Fibroblast of skin of right quadriceps (primary cell): ENCODE data around the gene HAUS7.
A peak's percentile ranks its signal among the peaks of the same experiment; 100 is the strongest.

ENCODE experiments used
- DNase-seq: peaks from one replicate; pipeline ENCODE4 v3.0.0-alpha.2; 2013

HAUS7 gene

DNA sequence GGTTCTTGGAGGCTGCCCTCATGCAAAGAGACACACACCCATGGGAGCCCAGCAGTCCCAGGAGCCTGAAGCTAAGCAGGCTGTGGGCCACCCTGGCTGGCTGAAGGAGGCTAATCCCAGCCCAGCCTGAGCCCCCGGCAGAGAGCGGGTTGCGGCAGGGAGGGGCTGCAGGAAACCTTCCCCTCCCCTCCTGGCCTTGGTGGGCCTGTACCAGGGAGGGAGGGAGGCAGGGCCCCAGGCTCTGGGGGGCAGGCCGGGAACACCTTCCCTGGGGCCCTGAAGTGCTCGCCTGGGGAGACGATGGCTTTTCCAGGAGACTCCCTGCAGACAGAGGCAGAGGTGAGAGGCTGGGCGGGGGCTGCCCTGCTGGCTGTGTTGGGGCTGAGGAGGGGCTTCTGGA is 28.1 kb upstream of the HAUS7 start:
- no peak for DNase-seq

- DNase-seq, result no peak
Measured at GRCh38 chrX:153496590-153496959, 26.2 kb upstream of the HAUS7 start.

DNA sequence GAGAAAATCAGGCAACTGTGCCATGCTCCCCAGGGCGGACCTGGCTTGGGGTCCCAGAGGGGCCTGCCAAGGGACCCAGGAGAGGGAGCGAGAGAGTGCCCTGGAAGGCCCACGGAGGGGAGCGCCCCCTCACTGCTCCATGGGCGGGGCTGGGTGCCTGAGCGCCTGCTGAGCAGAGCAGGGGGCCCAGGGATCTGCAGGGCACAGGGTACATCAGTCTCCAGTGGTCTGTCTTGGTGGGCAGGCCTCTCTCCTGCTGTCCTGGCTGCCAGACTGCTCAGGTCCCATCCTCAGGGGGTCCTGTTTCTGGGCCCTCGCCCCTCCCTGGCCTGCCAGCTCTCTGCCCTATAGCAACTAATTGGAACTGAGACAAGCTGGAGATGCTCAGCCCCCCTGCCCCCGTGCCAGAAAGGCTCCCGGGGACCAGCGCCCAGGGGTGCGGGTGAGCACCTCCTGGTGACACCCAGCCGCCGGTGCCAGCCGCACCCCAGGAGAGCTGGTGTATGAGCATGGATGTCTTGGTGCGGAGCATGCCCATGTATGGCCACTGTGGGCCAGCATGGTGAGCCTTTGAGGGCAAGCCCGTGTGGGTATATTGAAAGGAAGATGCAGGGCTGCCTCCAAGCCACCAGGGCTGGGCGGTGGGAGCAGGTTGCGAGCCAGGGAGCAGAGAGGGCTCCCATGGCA is 25.7 kb upstream of the HAUS7 start:
- no peak for DNase-seq

GRCh38 chrX:153495362-153495751 is 25.0 kb upstream of the HAUS7 start:
- DNase-seq, result no peak

- DNase-seq, result peak; percentile 63
Measured at GRCh38 chrX:153494541-153495361, 24.4 kb upstream of the HAUS7 start, which contains the start of gene BGN. Gene BGN (plus strand): TSS chrX:153494980. CDS start chrX:153504632, 9,652 bp downstream.

- DNase-seq, result no peak
Measured at GRCh38 chrX:153494061-153494460, 23.7 kb upstream of the HAUS7 start.

DNA sequence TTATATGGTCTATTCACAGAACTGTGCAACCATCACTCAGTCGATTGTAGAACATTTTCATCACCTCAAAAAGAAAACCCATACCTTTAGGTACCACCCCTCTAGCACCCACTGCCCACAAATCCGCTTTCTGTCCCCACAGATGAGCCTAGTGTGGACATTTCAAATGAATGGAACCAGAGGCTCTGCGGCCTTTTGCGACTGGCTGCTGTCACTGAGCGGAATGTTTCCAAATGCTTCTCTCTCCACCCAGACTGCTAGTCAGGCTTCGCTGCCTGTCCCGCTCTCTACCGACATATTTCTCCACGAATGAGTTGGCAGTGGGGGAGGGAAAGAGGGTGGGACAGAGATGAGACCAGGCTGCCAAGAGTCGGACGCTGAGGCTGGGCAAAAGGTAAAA is 22.7 kb upstream of the HAUS7 start:
- DNase-seq, result no peak

- no peak for DNase-seq
Measured at GRCh38 chrX:153492543-153492942, 22.2 kb upstream of the HAUS7 start.

DNA sequence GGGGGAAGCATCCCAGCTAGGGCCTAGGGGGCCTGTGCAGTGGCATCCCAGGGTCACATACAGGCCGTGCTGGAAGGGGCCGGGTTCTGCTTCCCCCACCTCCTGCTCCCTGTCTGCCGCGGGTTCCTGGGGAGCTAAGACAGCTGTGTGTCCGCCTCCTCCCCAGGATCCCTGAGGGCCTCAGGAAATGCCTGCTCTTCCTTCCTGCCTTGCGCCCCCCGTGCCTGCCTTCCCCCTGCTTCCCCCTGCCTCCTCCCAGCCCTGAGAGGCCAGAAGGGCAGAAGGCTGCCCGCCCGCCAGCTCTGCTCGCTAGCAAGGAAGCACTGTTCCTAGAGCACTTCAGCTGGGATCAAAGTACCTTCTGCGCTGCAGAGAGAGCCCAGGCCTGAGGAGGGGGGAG is 21.5 kb upstream of the HAUS7 start:
- no peak for DNase-seq

DNA sequence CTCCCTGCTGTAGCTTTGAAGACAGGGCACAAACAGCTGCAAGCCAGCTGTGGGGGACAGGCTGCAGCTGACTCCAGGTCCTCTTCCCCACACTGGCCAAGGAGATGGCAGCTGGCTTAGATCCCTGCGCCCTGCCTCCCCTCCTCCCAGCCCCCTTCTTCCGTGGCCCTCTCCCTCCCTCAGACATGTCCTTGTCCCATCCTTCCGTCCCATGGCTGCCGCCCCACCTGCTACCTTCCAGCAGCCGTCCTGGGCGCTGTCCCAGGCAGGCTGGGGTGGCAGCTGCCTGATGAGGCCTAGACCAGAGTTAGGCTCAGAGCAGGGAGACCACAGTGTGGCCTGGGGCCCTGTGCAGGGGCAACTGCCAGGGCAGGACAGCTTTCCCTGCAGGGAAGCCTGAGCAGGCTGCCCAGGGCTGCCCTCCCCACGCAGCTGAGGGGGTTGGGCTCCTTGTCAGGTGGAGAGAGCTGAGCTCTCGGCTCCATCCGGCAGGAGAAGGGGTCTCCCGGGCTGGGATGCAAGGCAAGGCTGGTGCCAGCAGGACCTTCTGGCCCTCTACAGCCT is 21.1 kb upstream of the HAUS7 start:
- no peak for DNase-seq

- DNase-seq, result no peak
Measured at GRCh38 chrX:153490217-153490930, 20.0 kb upstream of the HAUS7 start.

DNA sequence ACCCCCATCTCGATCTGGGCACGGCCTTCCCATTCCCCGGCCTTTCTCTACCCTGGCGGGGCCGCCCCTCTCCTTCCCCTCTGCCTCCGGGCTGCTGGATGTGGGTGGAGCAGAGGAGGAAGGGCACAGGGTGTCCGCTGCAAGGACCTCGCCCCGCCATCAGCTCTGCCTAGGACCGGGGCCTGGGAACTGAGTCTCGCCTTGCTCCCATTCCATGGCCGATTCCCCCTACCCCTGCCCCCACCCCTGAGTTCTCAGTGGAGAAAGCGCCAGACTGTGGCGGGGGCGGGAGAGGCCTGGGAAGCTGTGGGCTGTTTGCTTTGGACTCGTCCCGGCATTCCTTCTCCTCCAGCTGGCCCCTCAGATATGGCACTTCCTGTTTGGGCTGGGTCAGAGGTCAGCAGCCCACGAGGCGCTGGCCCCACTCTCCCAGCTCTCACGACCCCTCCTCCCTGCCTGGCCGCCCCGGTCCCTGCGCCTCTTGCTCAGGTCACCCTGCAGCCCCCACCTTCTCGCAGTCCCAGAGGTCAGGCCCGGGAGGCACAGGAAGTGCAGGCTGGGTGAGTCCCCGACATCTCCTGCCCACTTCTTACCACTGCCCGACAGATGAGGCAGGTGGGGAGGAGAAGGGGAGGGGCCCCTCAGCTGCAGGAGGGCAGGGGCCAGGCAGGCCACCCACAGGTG is 18.0 kb upstream of the HAUS7 start:
- DNase-seq, result peak; percentile 35

GRCh38 chrX:153487590-153488071 is 17.3 kb upstream of the HAUS7 start:
- DNase-seq, result no peak

DNA sequence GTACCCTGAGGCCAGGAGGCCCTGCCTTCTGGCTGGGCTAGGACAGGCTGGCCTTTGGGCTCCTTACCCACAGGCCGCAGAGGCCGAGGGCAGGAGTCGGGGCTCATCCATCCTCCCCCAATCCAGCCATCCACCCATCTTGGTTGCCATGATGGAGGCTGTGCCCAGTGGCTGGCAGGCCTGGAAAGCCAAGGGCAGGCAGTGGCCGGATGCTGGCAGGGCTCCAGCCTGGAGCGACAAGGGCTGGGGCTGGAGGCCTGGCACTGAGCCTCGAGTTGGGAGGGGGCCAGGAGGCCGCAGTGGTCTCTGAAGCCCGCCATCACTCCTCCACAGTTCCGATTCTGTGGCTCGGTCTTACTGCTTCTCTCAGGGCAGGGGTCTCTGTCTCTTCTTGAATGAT is 15.8 kb upstream of the HAUS7 start:
- no peak for DNase-seq

GRCh38 chrX:153485396-153486080 is 15.2 kb upstream of the HAUS7 start:
- no peak for DNase-seq

GRCh38 chrX:153482376-153483015 is 12.1 kb upstream of the HAUS7 start:
- no peak for DNase-seq

- no peak for DNase-seq
Measured at GRCh38 chrX:153481043-153481442, 10.7 kb upstream of the HAUS7 start.

GRCh38 chrX:153478746-153479145 is 8.4 kb upstream of the HAUS7 start:
- DNase-seq, result no peak

DNA sequence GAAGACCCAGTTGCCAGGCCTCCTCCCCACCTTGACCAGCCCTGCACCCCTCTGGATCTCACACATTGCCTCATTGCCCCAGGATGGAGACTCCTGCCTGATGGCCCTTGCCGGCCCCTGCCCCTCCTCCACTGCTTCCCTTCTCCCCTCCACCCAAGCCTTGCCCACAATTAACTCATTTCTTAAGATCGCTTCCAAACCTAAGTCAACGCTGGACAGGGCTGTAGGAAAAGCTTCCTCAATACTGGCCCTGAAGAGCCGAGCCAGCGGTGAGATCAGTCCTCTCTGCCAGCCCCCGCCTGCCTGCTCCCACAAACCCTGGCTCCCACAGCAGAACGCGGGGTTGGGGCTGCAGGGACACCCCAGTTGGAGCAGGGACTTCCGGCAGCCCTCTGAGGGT is 7.5 kb upstream of the HAUS7 start:
- peak; percentile 49 for DNase-seq

- DNase-seq, result peak; percentile 54
Measured at GRCh38 chrX:153477364-153477857, 7.0 kb upstream of the HAUS7 start.

GRCh38 chrX:153476666-153477363 is 6.4 kb upstream of the HAUS7 start:
- peak; percentile 89 for DNase-seq
